Kidney (tissue), 14 donors: ENCODE results near the gene GSC2. TPM values are rescaled to one million over a fixed set of nuclear protein-coding genes. Genes with fewer than 3 reads are reported as not detected.

Source experiments
- DNase-seq, 5 donors: peaks; one replicate each; pipeline ENCODE4 v3.0.0-alpha.2; 2013 to 2020
- FAIRE-seq: peaks from 2 replicates; lab custom pipeline; 2012; peaks lifted over from hg19 to GRCh38; lab: Jason Lieb, UNC
- H3K27ac ChIP-seq, 2 donors: one replicate each; pipeline ENCODE4 v1.7.0; 2013; ENCODE audit warnings: low read depth in 2 of 2, low read length in 2 of 2, inconsistent platforms in 1 of 2
- H3K27me3 ChIP-seq: one replicate; pipeline ENCODE4 v1.7.1; 2013; ENCODE audit warnings: low read length, inconsistent platforms; ENCODE audit not compliant: control insufficient read depth, insufficient read depth
- H3K36me3 ChIP-seq, 3 donors: one replicate each; pipeline versions ENCODE4 v1.7.0 to v1.7.1; 2013; ENCODE audit warnings: low read length in 3 of 3, control low read depth in 1 of 3, inconsistent platforms in 1 of 3; ENCODE audit not compliant: insufficient read depth in 3 of 3, control insufficient read depth in 2 of 3
- H3K4me1 ChIP-seq, 3 donors: one replicate each; pipeline versions ENCODE4 v1.7.0 to v1.7.1; 2013; ENCODE audit warnings: low read length in 3 of 3, inconsistent platforms in 1 of 3, low read depth in 1 of 3; ENCODE audit not compliant: control insufficient read depth in 2 of 3, insufficient read depth in 2 of 3
- H3K4me3 ChIP-seq, 3 donors: one replicate each; pipeline versions ENCODE4 v1.7.0 to v1.8.1; 2013; ENCODE audit warnings: low read length in 3 of 3, control low read depth in 1 of 3, inconsistent platforms in 1 of 3
- H3K9ac ChIP-seq, 3 donors: one replicate each; pipeline versions ENCODE4 v1.7.0 to v1.7.1; 2013; ENCODE audit warnings: low read length in 3 of 3, control low read depth in 1 of 3, inconsistent platforms in 1 of 3
- H3K9me3 ChIP-seq, 3 donors: one replicate each; pipeline versions ENCODE4 v1.7.0 to v1.7.1; 2013; ENCODE audit warnings: low read length in 3 of 3, control low read depth in 1 of 3, inconsistent platforms in 1 of 3; ENCODE audit not compliant: control insufficient read depth in 2 of 3, insufficient read depth in 1 of 3
- intact Hi-C: fragments of 100-400 bp; cut with DNase I; formaldehyde crosslinking; loops from one replicate; pipeline ENCODE4 v1.11.1; 2022
- polyA plus RNA-seq: library from polyadenylated mRNA; stranded (reverse); fragments of 350-450 nt; fragmentation: Illumina TruSeq; extraction: RNeasy Lipid Tissue Mini Kit (QIAGEN cat#74804); gene quantifications from one replicate; pipeline ENCODE4 v1.2.3, GENCODE V29; 2014; ENCODE audit warnings: low read depth, low replicate concordance; ENCODE audit not compliant: insufficient read depth
- total RNA-seq: library from RNA; stranded (reverse); fragmentation: NEBNext Ultra II Directional; extraction: Animal tissue kit (Norgen Biotek cat#: 25700); gene quantifications from one replicate; pipeline ENCODE4 v1.2.1, GENCODE V29; 2021
- TF ChIP-seq, protein P1 (sequence below): IDR thresholded peaks from 3 replicates; pipeline ENCODE4 v1.5.1; 2012; ENCODE audit warnings: mild to moderate bottlenecking, moderate library complexity, borderline replicate concordance; ENCODE audit not compliant: insufficient read depth; ENCODE audit errors: extremely low read depth
- donor health status: control.
- donor health status: control.
- donor health status: control.
- donor health status: control.
- donor health status: control.
- donor health status: DM: yes; HTN: yes; CAD: no.
- donor health status: Normal renal cell carcinoma (clear cell type).

Gene GSC2
- total and polyA plus RNA-seq, 2 donors from 2014 or later: not detected

GRCh38 chr22:19178657-19179496 is 28.8 kb upstream of the GSC2 start, which contains the start of gene SLC25A1:
SLC25A1 (minus strand) TSS chr22:19178736; CDS start chr22:19178673, 63 bp downstream.
- Histone ChIP-seq H3K27me3 (no peaks in the 10 kb centered on the region), H3K27ac (peak within 1 kb of the TSS; percentile 81 to 82), H3K9me3 (no peaks in the 10 kb centered on the region), H3K4me1 (peaks cover 0 to 35% (median 11%) of the 10 kb centered on the region in 3 donors), H3K4me3 (peak within 1 kb of the TSS; percentile 34 to 73 (median 49)), H3K9ac (peak within 1 kb of the TSS in 2 of 3 donors; percentile 59 to 62), H3K36me3 (no peaks in the 10 kb centered on the region)
- TF ChIP-seq, protein P1, sequence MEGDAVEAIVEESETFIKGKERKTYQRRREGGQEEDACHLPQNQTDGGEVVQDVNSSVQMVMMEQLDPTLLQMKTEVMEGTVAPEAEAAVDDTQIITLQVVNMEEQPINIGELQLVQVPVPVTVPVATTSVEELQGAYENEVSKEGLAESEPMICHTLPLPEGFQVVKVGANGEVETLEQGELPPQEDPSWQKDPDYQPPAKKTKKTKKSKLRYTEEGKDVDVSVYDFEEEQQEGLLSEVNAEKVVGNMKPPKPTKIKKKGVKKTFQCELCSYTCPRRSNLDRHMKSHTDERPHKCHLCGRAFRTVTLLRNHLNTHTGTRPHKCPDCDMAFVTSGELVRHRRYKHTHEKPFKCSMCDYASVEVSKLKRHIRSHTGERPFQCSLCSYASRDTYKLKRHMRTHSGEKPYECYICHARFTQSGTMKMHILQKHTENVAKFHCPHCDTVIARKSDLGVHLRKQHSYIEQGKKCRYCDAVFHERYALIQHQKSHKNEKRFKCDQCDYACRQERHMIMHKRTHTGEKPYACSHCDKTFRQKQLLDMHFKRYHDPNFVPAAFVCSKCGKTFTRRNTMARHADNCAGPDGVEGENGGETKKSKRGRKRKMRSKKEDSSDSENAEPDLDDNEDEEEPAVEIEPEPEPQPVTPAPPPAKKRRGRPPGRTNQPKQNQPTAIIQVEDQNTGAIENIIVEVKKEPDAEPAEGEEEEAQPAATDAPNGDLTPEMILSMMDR: no peak
- DNase-seq (peak; percentile 88 to 96 (median 94)), FAIRE-seq (no peak)
- intact Hi-C loops: no loop called here

GRCh38 chr22:19178065-19178656 is 28.1 kb upstream of the GSC2 start:
- Histone ChIP-seq H3K27ac (peak overlapping the region; percentile 81 to 82), H3K36me3 (no peaks in the 10 kb centered on the region), H3K4me3 (peak overlapping the region; percentile 26 to 67 (median 49)), H3K4me1 (peaks cover 0 to 43% (median 13%) of the 10 kb centered on the region in 3 donors), H3K27me3 (no peaks in the 10 kb centered on the region), H3K9ac (peak overlapping the region in 2 of 3 donors; percentile 58 to 59), H3K9me3 (no peaks in the 10 kb centered on the region)
- FAIRE-seq (no peak), DNase-seq (peak; percentile 46 to 86 (median 79))
- intact Hi-C loops: no loop called here
- TF ChIP-seq, protein P1: no peak

DNA sequence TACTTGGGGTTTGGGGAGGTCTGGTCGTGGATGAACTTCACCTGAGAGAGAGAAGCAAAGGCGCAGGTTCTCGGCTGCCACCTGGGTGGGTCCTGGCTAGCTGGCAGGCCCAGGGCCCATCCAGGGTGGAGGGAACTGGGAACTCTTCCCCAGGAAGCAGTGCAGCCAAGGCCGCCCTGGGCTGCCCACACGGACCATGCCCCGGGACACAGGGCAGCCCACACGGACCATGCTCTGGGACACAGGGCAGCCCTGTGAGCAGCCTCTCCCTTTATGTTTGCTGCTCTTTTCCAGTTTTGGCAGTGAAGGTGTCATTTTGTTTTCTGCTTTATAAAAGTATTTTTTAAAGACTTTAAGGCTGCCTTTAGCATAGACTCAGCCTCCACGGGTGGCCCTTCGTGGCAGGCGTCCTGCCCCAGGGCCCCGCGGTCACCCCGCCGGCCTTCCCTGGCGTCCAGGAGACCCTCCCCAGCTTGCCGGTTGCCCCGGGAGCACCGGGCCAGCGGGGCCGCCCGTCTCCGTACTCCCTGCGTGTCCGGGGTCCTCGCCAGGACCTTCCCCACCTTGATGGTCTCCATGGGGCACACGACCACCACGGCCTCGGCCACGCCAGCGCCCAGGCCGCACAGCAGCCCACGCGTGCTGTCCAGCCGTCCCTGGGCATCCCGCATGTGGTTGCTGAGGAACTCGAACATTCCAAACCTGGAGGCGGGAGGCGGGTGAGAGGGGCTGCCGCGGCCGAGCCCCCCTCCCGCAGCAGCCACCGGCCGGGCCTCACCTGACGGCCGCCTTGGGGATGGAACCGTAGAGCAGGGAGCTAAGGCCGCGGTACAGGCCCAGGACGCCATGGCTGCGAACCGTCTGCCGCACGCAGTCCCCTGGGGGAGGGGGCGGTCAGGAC is 27.3 kb upstream of the GSC2 start:
- H3K4me1 ChIP-seq: peaks cover 0 to 50% (median 20%) of the 10 kb centered on the region in 3 donors
- H3K4me3 ChIP-seq: peak overlapping the region; percentile 26 to 67 (median 49)
- H3K36me3 ChIP-seq: no peaks in the 10 kb centered on the region
- peak overlapping the region in 1 of 2 donors; percentile 32 for H3K27ac ChIP-seq
- no peaks in the 10 kb centered on the region for H3K9me3 ChIP-seq
- DNase-seq (peak in 1 of 5 donors; percentile 38), FAIRE-seq (no peak)
- intact Hi-C loops: no loop called here
- H3K9ac ChIP-seq: peak overlapping the region in 2 of 3 donors; percentile 58 to 59
- no peaks in the 10 kb centered on the region for H3K27me3 ChIP-seq
- TF ChIP-seq, protein P1: no peak
